GM23338 (cell line): Measurements from ENCODE around the gene LEMD1.

Experiments
- CREB1 ChIP-seq: fragments of 250-450 bp; sonication (Bioruptor Pico); IDR thresholded peaks from 2 replicates; pipeline ENCODE4 v1.5.0; 2020; ENCODE audit warnings: low read depth, mild to moderate bottlenecking, moderate library complexity
- CTCF ChIP-seq, 2 experiments: fragments of 200-600 bp in 1 of 2; sonication (generic) in 1 of 2; conservative IDR thresholded peaks; 2 replicates each; pipeline versions ENCODE4 v1.5.1 to v1.6.1; 2016 to 2017; ENCODE audit warnings: antibody characterized with exemption in 2 of 2, low read depth in 2 of 2, mild to moderate bottlenecking in 2 of 2, moderate library complexity in 1 of 2
- ETS1 ChIP-seq: IDR thresholded peaks from 2 replicates; pipeline ENCODE4 v1.6.1; 2016; ENCODE audit warnings: antibody characterized with exemption
- EZH2 ChIP-seq: fragments of 200-600 bp; sonication (generic); IDR thresholded peaks from one replicate; pipeline ENCODE4 v1.8.0; 2017; ENCODE audit warnings: antibody characterized with exemption, mild to moderate bottlenecking, low read depth; ENCODE audit not compliant: unreplicated experiment
- EZH2phosphoT487 ChIP-seq: fragments of 200-600 bp; sonication (generic); IDR thresholded peaks from one replicate; pipeline ENCODE4 v1.8.1; 2018; ENCODE audit warnings: antibody characterized with exemption; ENCODE audit not compliant: unreplicated experiment
- JUNB ChIP-seq: IDR thresholded peaks from one replicate; pipeline ENCODE4 v1.6.1; 2016; ENCODE audit warnings: antibody characterized with exemption; ENCODE audit not compliant: unreplicated experiment
- POLR2AphosphoS5 ChIP-seq: IDR thresholded peaks from 2 replicates; pipeline ENCODE4 v1.6.1; 2016; ENCODE audit warnings: antibody characterized with exemption, low read depth
- REST ChIP-seq: IDR thresholded peaks from one replicate; pipeline ENCODE4 v1.6.1; 2018; ENCODE audit warnings: antibody characterized with exemption; ENCODE audit not compliant: unreplicated experiment

GRCh38 chr1:205451202-205451601 is 29.3 kb upstream of the LEMD1 start:
- TF ChIP-seq CTCF (conservative IDR thresholded peaks at IDR 0.05; ENCODE audit: low read depth in 2 of 2) (no peak), CREB1 (CRISPR knock-in tag) (0 out of 2 replicates have a peak, but pooled peaks have one; percentile 8), EZH2phosphoT487 (no peak), EZH2 (no peak), JUNB (no peak), REST (no peak), ETS1 (no peak), POLR2AphosphoS5 (no peak)
